Hematopoietic multipotent progenitor cell treated with erythropoietin and hydrocortisone succinate and interleukin-3 and kit ligand, for 6 days (in vitro differentiated cells): Measurements from ENCODE around the gene LCN12.
A peak's percentile ranks its signal among the peaks of the same experiment; 100 is the strongest.
"Not testable (repeated sequence)": the region's sequence is repeated elsewhere in the genome, so short reads cannot be mapped to it uniquely, and the experiment has no call there.

Experiments used
- DNase-seq: peaks from one replicate; pipeline ENCODE4 v3.0.0-alpha.2; 2015

The LCN12 gene

DNA sequence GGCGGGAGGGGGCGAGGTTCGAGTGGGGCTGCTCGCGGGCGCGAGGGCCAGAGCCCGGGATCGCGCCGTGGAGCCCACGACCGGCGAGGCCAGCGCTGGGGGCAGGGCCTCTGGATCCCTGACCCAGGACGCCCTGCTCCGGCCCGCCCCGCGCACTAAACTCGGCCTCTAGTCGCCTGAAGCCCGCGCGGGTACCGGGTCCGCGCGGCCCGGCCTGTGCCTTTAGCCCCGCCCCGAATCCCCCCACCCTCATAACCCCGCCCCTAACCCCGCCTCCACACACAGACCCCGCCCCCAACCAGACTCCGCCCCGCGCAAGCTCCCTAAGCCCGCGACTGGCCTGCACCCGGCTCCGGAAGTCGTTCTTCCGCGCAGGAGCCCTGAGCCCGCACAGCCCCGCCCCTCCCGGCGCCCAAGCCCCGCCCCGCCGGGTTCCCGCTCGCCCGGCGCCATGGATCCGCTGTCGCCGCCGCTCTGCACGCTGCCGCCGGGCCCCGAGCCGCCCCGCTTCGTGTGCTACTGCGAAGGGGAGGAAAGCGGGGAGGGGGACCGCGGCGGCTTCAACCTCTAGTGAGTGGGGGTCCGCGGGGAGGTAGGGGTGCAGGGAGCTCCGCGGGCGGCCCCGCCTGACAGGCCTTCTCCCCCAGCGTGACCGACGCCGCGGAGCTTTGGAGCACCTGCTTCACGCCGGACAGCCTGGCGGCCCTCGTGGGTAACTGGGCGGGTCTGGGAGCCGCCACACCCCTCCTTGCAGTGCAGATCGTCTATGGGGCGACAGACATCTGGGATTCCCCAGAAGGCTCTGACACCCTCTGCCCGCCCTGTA lies 40.1 kb downstream of the LCN12 start, which contains the start of gene PAXX:
Gene PAXX (plus strand): TSS at position 430 of the 826 bp plus-strand sequence. CDS start 22 bp downstream, at position 452.
- DNase-seq = peak; percentile 96

DNA sequence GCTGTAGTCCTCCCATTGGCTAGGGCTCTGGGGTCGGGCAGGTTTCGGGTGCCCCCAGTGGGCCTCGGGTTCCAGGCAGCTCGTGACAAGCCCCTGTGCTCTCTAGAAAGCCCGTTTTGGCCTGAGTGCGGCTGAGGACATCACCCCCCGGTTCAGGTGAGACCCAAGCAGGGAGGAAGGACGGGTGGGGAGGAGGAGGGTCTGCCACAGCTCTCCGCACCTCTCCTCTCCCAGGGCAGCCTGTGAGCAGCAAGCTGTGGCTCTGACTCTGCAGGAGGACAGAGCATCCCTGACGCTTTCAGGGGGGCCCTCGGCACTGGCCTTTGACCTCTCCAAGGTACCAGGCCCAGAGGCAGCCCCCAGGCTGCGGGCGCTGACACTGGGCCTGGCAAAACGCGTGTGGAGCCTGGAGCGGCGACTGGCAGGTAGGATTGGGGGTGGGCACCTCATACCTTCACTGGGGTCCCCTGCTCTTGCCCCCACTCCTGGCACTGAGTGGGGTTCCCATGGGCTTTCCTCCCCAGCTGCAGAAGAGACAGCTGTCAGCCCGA lies 40.8 kb downstream of the LCN12 start:
- no peak for DNase-seq

DNA sequence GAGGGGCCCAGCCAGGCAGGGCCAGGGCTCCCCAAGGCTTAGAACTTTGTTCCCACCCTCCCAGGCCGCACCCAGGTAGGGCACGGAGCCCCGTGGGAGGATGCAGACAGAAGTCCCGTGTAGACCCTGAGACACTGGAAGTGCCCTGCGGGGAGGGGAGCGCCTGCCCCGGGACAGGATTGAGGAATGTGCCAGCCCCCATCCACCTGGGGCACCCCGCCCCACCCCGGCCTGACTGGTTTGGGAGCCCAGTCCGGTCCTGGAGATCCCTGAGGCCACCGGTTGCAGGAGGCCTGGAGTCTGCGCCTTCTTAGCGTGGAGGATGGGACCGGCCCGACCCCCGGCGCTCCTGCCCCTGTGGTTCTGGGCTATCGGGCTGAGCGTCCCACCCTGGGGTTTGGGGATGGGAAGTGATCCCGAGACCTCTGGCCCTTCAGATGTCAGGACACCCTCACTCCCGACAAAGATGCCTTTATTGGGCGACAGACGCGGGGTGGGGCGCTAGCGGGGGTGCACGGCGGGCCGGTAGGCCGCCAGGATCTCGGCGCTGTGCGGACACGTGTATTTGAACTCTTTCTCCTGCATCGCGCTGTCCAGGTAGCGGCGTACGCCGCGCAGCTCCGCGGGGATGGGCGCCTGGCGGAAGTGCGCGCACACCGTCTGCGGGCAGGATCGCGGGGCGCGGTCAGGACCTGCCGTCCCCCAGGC lies 42.3 kb downstream of the LCN12 start:
- DNase-seq = no peak

DNA sequence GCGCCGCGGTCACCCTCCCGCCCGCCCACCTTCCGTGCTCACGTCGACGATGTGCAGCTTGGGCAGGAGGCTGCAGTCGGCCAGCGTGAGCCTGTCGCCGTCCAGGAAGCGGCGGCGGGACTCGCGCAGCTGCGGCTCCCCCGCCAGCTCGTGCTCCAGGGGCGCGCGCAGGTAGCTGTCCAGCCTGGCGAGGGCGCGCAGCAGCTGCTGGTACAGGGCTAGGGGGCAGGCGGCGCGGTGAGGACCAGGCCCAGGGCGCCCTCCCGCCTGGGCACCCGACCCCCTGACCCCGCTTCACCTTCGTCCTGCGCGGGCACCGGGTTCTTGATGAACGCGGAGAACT lies 42.8 kb downstream of the LCN12 start:
- no peak for DNase-seq

DNA sequence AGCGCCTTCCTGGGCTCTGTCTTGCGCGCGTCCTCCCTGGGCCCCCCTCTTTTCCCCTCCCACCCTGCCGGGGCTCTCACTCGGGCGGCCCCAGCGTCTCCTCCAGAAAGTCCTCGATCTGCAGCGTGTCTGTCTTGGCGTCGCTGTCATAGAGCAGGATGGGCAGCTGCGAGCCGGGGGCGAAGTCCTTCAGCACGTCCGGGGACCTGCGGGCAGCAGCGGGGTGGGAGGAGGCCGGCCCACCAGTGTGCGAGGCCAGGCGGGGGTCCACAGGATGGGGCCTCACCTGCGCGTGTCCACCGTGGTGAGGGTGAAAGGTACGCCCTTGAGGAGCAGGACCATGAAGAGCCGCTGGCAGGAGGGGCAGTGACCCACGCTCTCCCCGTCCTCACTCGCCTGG lies 43.3 kb downstream of the LCN12 start:
- DNase-seq = no peak

DNA sequence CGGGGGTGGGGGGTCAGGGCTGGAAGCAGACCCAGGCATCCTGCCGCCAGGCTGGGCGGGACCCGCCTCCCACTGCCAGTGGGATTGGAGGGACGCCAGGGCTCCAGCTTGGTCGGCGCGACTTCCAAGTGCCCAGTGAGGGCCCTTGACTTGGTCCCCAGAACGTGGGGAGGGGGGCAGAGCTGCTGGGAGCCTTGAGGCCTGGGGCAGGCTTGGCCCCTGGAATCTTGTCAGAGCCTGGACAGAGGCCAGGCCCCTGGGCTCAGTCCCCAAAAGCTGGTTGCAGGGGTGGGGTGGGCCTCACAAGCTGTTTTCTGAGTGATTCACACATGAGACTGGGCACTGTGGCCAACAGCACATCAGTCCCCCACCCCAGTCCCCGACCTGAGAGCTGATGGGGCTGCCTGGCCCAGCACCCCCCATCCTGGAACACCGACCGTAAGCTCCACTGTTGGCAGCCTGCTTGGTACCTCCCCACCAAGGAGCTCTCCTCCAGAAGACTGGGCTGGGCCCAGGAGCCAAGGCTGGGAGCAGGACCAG lies 43.8 kb downstream of the LCN12 start:
- peak; percentile 51 for DNase-seq

DNA sequence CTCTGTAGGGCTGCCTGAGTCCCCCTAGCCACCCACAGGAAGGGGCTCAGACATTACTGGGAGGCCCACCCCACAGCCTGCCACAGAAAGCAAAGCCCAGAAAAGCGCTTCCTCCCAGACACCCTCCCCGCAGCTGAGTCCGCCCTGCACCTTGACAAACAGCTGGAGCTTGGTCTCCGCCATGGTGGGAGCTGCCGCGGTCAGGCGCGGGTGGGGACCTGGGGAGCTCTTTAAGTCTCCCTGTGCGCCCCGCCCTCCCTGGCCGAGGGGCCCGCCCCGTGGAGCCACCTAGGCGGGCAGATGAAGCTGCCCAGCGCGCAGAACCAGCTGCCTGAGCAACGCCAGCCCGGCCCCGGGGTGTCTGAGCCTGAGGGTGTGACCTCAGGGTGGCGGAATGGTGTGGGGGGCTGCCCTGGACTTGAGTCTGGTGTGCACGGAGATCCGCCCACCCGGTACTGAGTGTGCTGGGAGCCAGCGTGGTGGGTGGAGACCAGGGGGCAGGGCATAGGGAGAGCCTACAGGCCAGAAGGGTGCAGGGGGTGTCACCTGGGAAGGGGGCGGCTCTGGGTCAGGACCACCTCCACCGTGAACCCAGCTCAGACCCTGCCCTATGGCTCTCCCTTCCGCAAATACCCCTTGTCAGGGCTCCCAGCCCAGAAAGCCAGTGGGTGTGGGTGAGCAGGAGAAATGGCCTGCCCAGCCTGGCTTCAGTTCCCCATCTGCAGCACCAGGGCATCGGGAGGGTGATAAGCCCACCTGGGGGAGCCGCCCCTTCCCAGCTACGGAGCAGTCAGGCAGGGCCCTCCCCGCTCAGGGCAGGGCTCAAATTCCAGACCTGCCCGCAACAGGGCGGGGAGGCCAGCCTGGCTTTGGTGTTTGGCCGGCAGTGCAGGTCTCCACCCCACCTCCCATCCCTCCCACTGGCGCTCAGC lies 44.6 kb downstream of the LCN12 start, which contains the start of gene CLIC3:
Gene CLIC3 (minus strand): TSS at position 208 of the 932 bp plus-strand sequence. CDS start 25 bp downstream, at position 183.
- DNase-seq = peak; percentile 65

DNA sequence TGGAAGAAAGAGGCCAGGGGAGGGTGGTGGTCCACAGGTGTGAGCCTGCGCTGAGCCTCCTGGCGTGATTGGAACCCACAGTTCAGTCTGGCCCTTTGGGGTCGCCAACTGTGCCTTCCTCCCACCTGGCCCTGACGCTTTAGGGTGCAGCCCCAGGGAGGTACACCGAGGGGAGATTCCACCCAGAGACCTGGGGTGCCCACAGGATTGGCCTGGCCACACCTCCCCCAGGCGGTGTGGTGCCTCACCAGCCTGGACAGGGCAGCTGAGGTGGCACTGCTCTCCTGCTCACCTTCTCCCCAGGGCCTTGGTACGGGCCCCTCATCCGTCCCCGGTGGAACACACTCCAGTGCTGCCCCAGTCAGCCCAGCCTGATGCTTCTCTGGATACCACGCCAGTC lies 45.3 kb downstream of the LCN12 start:
- no peak for DNase-seq

DNA sequence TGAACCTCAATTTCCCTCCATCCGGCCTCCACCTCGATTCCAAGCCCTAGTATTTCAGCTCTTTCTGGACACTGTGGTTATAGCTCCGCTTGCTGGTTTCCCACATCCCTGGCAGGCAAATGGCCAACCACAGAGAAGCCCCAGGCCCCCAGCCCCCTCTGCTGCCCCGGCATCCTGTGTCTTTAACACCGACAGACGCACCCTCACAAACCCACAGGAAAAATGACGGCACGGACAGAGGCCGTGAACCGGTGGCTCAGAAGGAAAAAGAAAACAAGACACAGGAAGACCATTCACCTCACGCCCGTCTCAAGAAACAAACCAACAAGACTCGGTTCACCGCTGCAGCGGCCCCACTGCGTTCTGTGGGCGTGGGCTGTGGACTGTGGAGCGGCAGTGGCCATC lies 45.8 kb downstream of the LCN12 start:
- DNase-seq = no peak

DNA sequence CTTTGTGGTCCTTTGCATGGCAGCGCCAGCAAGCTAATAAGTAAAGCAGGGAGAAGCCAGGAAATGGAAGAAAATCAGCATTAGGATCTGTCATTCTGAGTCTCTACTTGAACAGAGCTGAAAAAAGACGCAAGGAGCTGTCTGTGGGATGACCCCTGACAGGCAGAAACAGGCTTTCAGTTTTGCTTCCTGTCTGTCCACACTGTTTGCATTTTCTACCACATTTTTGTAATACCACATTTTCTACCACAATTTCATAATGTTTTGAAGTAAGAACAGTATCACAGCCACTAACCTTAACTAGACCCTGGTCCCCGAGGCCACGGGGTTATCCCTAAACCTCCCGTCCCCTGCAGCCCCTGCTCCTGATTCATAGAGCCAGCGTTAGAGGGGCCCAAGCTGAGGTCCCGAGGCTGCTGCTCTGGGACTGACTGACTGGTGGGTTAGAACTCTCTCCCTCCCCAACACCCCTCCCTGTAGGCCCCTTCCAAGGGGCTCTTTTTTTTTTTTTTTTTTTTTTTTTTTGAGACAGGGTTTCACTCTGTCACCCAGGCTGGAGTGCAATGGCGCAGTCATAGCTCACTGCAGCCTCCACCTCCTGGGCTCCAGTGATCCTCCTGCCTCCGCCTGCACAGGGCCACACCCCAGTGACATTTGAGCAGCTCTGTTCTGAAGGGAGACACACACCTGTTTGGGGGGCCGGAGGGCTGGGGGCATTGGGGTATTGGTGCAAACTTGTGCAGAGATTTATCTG lies 48.3 kb downstream of the LCN12 start:
- peak; percentile 58 for DNase-seq

DNA sequence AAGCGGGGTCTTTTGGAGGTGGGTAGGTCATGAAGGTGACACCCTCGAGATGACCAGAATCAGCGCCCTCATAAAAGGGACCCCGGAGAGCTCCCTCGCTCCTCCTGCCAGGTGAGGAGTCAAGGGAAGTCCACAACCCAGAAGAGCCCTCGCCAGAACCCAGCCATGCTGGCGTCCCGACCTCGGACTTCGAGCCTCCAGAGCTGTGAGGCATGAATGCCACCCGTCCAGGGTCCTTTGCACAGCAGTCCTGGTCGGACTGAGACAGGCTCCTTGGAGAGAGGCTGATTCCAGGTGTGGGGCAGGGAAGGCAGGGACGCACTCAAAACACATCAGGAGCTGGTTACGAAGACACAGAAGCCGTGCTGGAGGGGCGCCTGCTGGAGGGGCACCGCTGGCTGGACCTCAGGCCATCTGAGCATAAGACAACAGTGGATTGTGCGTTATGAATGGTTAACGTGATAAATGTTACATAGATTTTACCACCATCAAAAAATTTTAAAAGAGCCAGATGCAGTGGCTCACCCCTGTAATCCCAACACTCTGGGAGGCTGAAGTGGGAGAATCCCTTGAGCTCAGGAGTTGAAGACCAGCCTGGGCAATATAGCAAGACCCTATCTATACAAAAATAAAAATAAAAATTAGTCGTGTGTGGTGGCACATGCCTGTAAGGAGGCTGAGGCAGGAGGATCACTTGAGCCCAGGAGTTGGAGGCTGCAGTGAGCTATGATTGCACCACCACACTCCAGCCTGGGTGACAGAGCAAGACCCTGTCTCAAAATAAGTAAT lies 50.0 kb downstream of the LCN12 start:
- DNase-seq = no peak

DNA sequence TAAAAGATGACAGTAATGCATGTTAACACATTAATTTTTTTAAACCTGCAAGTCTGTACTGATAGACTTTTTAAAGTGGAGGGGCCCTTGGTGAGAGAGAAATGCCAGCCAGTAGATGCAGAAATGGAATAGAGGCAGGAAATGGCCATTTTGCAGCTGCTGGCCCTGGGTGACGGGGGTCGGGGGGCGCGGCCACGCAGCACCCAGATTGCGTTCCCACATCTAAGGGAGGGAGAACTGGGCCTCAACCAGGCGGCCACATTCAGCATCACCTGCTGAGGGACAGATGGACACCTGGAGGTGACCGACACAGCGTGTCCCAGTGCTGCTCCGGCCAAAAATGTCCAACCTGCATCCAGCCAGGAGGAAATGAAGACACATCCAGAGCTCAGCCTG lies 50.6 kb downstream of the LCN12 start:
- no peak for DNase-seq

DNA sequence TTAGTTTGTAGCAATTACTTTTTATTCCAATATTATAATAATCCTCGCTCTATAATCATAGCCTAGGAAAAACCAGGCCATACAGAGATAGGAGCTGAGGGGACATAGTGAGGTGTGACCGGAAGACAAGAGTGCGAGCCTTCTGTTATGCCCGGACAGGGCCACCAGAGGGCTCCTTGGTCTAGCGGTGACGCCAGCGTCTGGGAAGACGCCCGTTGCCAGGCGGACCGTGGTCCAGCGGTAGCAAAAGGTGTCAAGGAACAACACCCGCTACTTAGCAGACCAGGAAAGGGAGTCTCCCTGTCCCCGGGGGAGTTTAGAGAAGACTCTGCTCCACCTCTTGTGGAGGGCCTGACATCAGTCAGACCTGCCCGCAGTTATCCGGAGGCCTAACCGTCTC lies 52.2 kb downstream of the LCN12 start:
- not testable (repeated sequence) for DNase-seq
